ENCODE data around the gene EARS2.

- no peak for TF ChIP-seq CTCF (conservative IDR thresholded peaks at IDR 0.05; ENCODE audit: low read depth, low read length)
- TF ChIP-seq RCOR1 (IDR thresholded peaks at IDR 0.05; ENCODE audit: insufficient replicate concordance, low read length): no peak
- no peak for TF ChIP-seq RFX5 (IDR thresholded peaks at IDR 0.05; ENCODE audit: low read depth, low read length)
- TF ChIP-seq POLR2A (IDR thresholded peaks at IDR 0.05; ENCODE audit: low read depth, low read length): no peak
- no peak for TF ChIP-seq RAD21 (IDR thresholded peaks at IDR 0.05; ENCODE audit: low read length)
- no peak for TF ChIP-seq CEBPB (IDR thresholded peaks at IDR 0.05; ENCODE audit: low read depth, low read length)
These were observed 80.9 kb downstream of the EARS2 start for GRCh38 chr16:23476289-23476688.
